ENCODE data around the gene ENTPD1. TPM values are rescaled to one million over a fixed set of nuclear protein-coding genes. Genes with fewer than 3 reads are reported as not detected.

ENTPD1 gene
- total and polyA plus RNA-seq, 10 of the 15 experiments (the other 5 are each of a cell fraction or from before 2014, with no cell fraction given) = 110 to 413 (median 161) TPM

DNA sequence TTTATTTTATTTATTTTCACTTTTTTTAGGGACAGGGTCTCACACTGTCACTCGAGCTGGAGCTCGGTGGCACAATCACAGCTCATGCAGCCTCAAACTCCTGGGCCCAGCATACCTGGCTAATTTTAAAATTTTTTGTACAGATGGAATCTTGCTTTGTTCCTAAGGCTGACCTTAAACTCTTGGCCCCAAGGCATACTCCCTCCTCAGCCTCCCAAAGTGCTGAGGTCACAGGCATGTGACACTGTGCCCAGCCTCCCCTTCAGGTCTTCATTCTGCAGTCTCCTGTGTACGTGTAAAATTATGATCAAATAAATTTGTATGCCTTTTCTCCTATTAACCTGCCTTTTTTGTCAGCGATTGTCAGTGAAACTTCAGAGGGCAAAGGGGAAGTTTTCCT is 44.5 kb upstream of the ENTPD1 start:
- H3K4me3 ChIP-seq = no peak overlapping the region
- no peak overlapping the region for H3K27ac ChIP-seq (ENCODE audit: control insufficient read depth, insufficient read depth)
- H3K79me2 ChIP-seq (ENCODE audit: control insufficient read depth, insufficient read depth, low read length) = no peaks in the 10 kb centered on the region
- no peaks in the 10 kb centered on the region for H3K27me3 ChIP-seq (replicated peaks in 1 of 2; ENCODE audit: control insufficient read depth in 2 of 2, insufficient read depth in 2 of 2, low read length in 1 of 2)
- SMC1A ChIA-PET (ENCODE audit: uncharacterized antibody, unreplicated experiment) = interaction anchor here (1.2 kb wide), 1 partner anchor 17 kb away, joined by 4 read pairs; no protein-coding TSS in a partner anchor
- CTCF ChIA-PET = interaction anchor here (1.6 kb wide), 1 partner anchor 18 kb away, joined by 6 read pairs; the partner anchor contains the start of gene TCTN3
- no peaks in the 10 kb centered on the region for H4K20me1 ChIP-seq (ENCODE audit: control insufficient read depth, insufficient read depth)
- 0 out of 2 replicates have a peak, but pooled peaks cover 4% of the 10 kb centered on the region for H3K4me1 ChIP-seq (ENCODE audit: control insufficient read depth, insufficient read depth, low read length)
- FAIRE-seq (no peak), ATAC-seq (peak; percentile 14; the same call in 1 of the 3 replicates), DNase-seq (ENCODE audit: low read depth, low spot score) (no peak)
- RAD21 ChIA-PET (ENCODE audit: unreplicated experiment) = no interaction called here
- no peaks in the 10 kb centered on the region; the same call in 2 of the 3 replicates for H3K9me3 ChIP-seq (replicated peaks; ENCODE audit: control insufficient read depth, insufficient read depth, low read length)
- in situ Hi-C loops (cut with MboI) (no loop called here), intact Hi-C loops (cut with micrococcal nuclease; ENCODE audit: unreplicated experiment) (no loop called here)
- no TSS peak for BruUV-seq (replicated peaks)
- no peaks in the 10 kb centered on the region for H3K36me3 ChIP-seq (ENCODE audit: control insufficient read depth in 2 of 2, insufficient read depth in 2 of 2, low read length in 1 of 2)
- H3K4me2 ChIP-seq (ENCODE audit: control insufficient read depth, insufficient read depth) = no peak overlapping the region
- no peak overlapping the region for H3K9ac ChIP-seq (ENCODE audit: control insufficient read depth, insufficient read depth, low read length)
- 97% methylated on average over 4 of the region's 4 CpGs for WGBS (ENCODE audit: insufficient coverage, insufficient replicate concordance, low lambda C conversion rate, missing lambda C conversion rate)
- POLR2A ChIA-PET = no interaction called here
- H2AFZ ChIP-seq (ENCODE audit: control insufficient read depth, low read depth, low read length) = no peak overlapping the region
- TF ChIP-seq ZBTB33 (IDR thresholded peaks at IDR 0.05) = no peak
- no peak for TF ChIP-seq NFYB (IDR thresholded peaks at IDR 0.05; ENCODE audit: insufficient read depth, low read depth, low read length)
- no peak for TF ChIP-seq USF1 (IDR thresholded peaks at IDR 0.05; ENCODE audit: borderline replicate concordance, extremely low read length, insufficient read depth, low read depth, low read length)
- no peak for TF ChIP-seq HCFC1 (IDR thresholded peaks at IDR 0.05; ENCODE audit: low read length)
- no peak for TF ChIP-seq FOXK2 (IDR thresholded peaks at IDR 0.05)
- no peak for TF ChIP-seq CREB1 (IDR thresholded peaks at IDR 0.05; ENCODE audit: low read depth)
- no peak for TF ChIP-seq ZBTB40 (IDR thresholded peaks at IDR 0.05; ENCODE audit: borderline replicate concordance)
- TF ChIP-seq, protein P1, sequence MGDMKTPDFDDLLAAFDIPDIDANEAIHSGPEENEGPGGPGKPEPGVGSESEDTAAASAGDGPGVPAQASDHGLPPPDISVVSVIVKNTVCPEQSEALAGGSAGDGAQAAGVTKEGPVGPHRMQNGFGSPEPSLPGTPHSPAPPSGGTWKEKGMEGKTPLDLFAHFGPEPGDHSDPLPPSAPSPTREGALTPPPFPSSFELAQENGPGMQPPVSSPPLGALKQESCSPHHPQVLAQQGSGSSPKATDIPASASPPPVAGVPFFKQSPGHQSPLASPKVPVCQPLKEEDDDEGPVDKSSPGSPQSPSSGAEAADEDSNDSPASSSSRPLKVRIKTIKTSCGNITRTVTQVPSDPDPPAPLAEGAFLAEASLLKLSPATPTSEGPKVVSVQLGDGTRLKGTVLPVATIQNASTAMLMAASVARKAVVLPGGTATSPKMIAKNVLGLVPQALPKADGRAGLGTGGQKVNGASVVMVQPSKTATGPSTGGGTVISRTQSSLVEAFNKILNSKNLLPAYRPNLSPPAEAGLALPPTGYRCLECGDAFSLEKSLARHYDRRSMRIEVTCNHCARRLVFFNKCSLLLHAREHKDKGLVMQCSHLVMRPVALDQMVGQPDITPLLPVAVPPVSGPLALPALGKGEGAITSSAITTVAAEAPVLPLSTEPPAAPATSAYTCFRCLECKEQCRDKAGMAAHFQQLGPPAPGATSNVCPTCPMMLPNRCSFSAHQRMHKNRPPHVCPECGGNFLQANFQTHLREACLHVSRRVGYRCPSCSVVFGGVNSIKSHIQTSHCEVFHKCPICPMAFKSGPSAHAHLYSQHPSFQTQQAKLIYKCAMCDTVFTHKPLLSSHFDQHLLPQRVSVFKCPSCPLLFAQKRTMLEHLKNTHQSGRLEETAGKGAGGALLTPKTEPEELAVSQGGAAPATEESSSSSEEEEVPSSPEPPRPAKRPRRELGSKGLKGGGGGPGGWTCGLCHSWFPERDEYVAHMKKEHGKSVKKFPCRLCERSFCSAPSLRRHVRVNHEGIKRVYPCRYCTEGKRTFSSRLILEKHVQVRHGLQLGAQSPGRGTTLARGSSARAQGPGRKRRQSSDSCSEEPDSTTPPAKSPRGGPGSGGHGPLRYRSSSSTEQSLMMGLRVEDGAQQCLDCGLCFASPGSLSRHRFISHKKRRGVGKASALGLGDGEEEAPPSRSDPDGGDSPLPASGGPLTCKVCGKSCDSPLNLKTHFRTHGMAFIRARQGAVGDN (IDR thresholded peaks at IDR 0.05) = no peak
- no peak for TF ChIP-seq GABPA (IDR thresholded peaks at IDR 0.05; ENCODE audit: low read depth)
- no peak for TF ChIP-seq E4F1 (IDR thresholded peaks at IDR 0.05; ENCODE audit: borderline replicate concordance, partially characterized antibody)
